Activated CD8-positive, alpha-beta memory T cell treated with anti-CD3 and anti-CD28 coated beads, Interleukin-2, amount 50 U/mL, for 1 hour (primary cell): Measurements from ENCODE around the gene FAM162A.
"Not testable (repeated sequence)": the region's sequence is repeated elsewhere in the genome, so short reads cannot be mapped to it uniquely, and the experiment has no call there.

ENCODE experiments used
- DNase-seq: peaks from one replicate; pipeline ENCODE4 v3.0.0-alpha.2; 2020; ENCODE audit errors: extremely low read depth

FAM162A gene

GRCh38 chr3:122416966-122417365 lies 33.0 kb downstream of the FAM162A start:
- no peak for DNase-seq

- no peak for DNase-seq
These were observed 37.1 kb downstream of the FAM162A start for GRCh38 chr3:122421101-122421500.

GRCh38 chr3:122421836-122422235 lies 37.9 kb downstream of the FAM162A start:
- DNase-seq, result no peak

- no peak for DNase-seq
These were observed 44.0 kb downstream of the FAM162A start for GRCh38 chr3:122427857-122428471.

- DNase-seq, result no peak
These were observed 46.4 kb downstream of the FAM162A start for GRCh38 chr3:122430371-122430770.

- DNase-seq, result no peak
These were observed 52.0 kb downstream of the FAM162A start for GRCh38 chr3:122435950-122436349.

GRCh38 chr3:122443090-122443489 lies 59.1 kb downstream of the FAM162A start:
- DNase-seq, result no peak

GRCh38 chr3:122443762-122444490 lies 59.9 kb downstream of the FAM162A start:
- DNase-seq, result not testable (repeated sequence)

GRCh38 chr3:122444491-122444887 lies 60.5 kb downstream of the FAM162A start:
- not testable (repeated sequence) for DNase-seq

- not testable (repeated sequence) for DNase-seq
These were observed 64.2 kb downstream of the FAM162A start for GRCh38 chr3:122448218-122448617.

- DNase-seq, result no peak
These were observed 67.4 kb downstream of the FAM162A start for GRCh38 chr3:122451371-122451770.

- no peak for DNase-seq
These were observed 72.1 kb downstream of the FAM162A start for GRCh38 chr3:122456074-122456473.

GRCh38 chr3:122457706-122458105 lies 73.7 kb downstream of the FAM162A start:
- no peak for DNase-seq

GRCh38 chr3:122458992-122459391 lies 75.0 kb downstream of the FAM162A start:
- DNase-seq, result no peak

- DNase-seq, result no peak
These were observed 77.8 kb downstream of the FAM162A start for GRCh38 chr3:122461806-122462205.
